Measurements from ENCODE around the gene HRH2.
A peak's percentile ranks its signal among the peaks of the same experiment; 100 is the strongest.

Gene HRH2

DNA sequence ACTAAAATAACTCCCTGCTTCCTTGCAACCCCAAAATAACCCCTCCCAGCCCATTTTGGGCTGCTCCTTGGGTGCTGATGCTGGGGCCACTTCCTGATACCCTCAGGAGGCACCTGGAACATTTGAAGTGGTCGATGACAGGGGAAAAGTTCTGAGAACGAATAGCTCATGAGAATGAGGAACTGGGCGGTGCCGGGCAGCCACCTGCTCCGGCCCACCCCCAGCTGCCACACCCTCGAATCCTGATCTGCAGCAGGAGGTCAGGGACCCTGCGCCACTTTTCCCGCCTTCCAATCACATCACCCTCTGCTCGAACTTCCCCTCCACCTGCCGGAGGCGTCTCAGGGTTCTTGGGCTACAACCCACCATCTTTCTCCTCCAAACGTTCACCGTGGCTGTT, 19.7 kb downstream of the HRH2 start:
- Mint-ChIP-seq H3K36me3 (ENCODE audit: low read depth) (peaks cover 47% of the 10 kb centered on the region), H3K9me3 (no peaks in the 10 kb centered on the region), H3K27ac (peak overlapping the region; percentile 74), H3K4me3 (no peak overlapping the region), H3K27me3 (no peaks in the 10 kb centered on the region), H3K4me1 (ENCODE audit: low read depth) (peaks cover 65% of the 10 kb centered on the region)
- DNase-seq: no peak

DNA sequence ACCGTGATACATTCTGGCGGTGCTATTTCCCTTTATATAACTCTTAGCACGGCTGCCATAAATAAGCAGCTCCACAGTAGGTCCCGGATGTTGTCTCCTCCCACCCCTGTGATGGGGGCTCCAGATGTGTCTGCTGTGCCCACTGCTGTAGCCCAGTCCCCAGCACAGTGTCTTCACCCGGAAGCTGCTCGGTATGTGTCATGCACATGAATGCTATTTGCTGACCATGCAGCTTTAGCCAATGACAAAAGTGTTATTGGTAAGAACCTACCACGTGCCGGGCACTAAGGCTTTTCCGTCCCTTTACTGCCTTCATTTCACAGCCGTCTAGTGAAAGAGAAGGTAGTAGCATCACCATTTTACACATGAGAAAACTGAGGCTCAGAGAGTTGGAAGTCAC, 20.2 kb downstream of the HRH2 start:
- Mint-ChIP-seq H3K4me1 (ENCODE audit: low read depth) (peaks cover 60% of the 10 kb centered on the region), H3K27me3 (no peaks in the 10 kb centered on the region), H3K36me3 (ENCODE audit: low read depth) (peaks cover 50% of the 10 kb centered on the region), H3K4me3 (no peak overlapping the region), H3K9me3 (no peaks in the 10 kb centered on the region), H3K27ac (peak overlapping the region; percentile 74)
- DNase-seq: no peak

DNA sequence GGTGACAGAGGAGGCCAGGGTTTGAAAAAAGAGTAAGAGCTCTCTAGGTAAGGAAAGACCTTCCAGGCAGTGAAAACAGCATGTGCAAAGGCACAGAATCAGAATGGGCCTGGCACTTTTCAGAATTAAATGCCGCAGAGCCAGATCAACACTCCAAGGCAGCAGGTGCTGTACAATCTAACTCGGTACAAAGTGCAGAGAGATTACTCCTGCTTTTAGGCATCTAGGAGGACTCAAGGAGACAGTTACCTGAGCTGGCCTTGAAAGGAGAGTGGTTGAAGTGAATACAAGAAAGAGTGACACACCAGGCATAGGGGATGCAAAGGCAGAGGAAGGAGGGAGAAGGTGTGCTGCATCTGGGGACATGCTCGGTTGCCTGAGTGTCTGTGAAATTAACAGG, 21.5 kb downstream of the HRH2 start:
- Mint-ChIP-seq H3K4me3 (no peak overlapping the region), H3K27me3 (no peaks in the 10 kb centered on the region), H3K4me1 (ENCODE audit: low read depth) (peaks cover 59% of the 10 kb centered on the region), H3K9me3 (no peaks in the 10 kb centered on the region), H3K36me3 (ENCODE audit: low read depth) (peaks cover 57% of the 10 kb centered on the region), H3K27ac (peak overlapping the region; percentile 39)
- DNase-seq: no peak

- Mint-ChIP-seq H3K4me3 (no peak overlapping the region), H3K27ac (no peak overlapping the region), H3K4me1 (ENCODE audit: low read depth) (peaks cover 59% of the 10 kb centered on the region), H3K9me3 (no peaks in the 10 kb centered on the region), H3K27me3 (no peaks in the 10 kb centered on the region), H3K36me3 (ENCODE audit: low read depth) (peaks cover 57% of the 10 kb centered on the region)
- DNase-seq: no peak
These were observed 22.1 kb downstream of the HRH2 start for GRCh38 chr5:175680020-175680419.

- H3K4me1 Mint-ChIP-seq (ENCODE audit: low read depth): peaks cover 54% of the 10 kb centered on the region
- no peak for DNase-seq
- peaks cover 58% of the 10 kb centered on the region for H3K36me3 Mint-ChIP-seq (ENCODE audit: low read depth)
- H3K27me3 Mint-ChIP-seq: no peaks in the 10 kb centered on the region
- H3K4me3 Mint-ChIP-seq: no peak overlapping the region
- no peak overlapping the region for H3K27ac Mint-ChIP-seq
- H3K9me3 Mint-ChIP-seq: no peaks in the 10 kb centered on the region
These were observed 22.6 kb downstream of the HRH2 start for GRCh38 chr5:175680463-175680862.

DNA sequence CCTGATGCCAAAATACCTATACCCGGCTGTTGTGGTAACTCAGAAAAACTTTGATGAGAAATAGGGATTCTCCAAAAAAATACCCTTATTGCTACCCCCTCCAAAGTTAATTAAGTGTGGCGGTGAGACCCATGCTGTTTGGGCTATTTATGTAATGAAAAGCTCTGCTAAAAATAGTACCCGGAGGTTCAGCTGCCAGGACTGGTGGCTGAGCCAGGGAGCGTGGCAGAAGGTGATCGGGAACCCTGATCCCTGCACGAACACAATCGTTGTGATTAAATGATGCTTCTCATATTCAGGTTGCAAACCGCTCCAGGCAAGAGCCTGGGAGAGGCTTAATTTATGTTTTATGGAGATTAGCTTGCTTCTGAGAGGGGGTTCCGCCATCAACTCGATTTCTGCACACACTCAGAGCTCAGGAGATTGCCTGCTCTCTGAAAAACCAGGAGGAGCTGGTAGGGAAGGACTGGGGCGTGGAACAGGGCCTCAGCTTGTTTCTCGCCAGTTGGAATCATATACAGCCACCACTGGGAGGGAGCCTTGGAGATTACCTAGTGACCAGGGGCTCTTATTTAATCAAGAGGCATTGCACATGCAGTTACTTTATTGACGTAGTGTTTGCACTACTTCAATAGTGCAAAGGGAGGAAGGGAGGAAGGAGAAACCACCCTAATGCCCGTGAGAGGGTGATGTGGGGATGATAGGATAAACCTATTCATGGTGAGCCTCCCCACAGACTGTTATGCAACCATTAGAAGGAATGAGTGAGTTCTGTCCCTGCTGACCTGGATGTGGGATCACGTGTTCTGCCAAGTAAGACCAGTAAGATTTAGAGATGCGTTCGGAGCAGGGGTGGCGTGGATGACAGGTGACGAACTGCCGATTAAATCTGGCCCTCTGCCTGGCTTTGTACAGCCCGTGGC, 23.4 kb downstream of the HRH2 start:
- H3K27ac Mint-ChIP-seq: no peak overlapping the region
- H3K9me3 Mint-ChIP-seq: no peaks in the 10 kb centered on the region
- H3K36me3 Mint-ChIP-seq (ENCODE audit: low read depth): peaks cover 64% of the 10 kb centered on the region
- DNase-seq: no peak
- no peaks in the 10 kb centered on the region for H3K27me3 Mint-ChIP-seq
- H3K4me1 Mint-ChIP-seq (ENCODE audit: low read depth): peaks cover 46% of the 10 kb centered on the region
- H3K4me3 Mint-ChIP-seq: no peak overlapping the region

GRCh38 chr5:175681968-175682340, 24.1 kb downstream of the HRH2 start:
- Mint-ChIP-seq H3K36me3 (ENCODE audit: low read depth) (peaks cover 71% of the 10 kb centered on the region), H3K9me3 (no peaks in the 10 kb centered on the region), H3K4me1 (ENCODE audit: low read depth) (peaks cover 40% of the 10 kb centered on the region), H3K27me3 (no peaks in the 10 kb centered on the region), H3K27ac (no peak overlapping the region), H3K4me3 (no peak overlapping the region)
- DNase-seq: no peak

- H3K4me3 Mint-ChIP-seq: no peak overlapping the region
- no peaks in the 10 kb centered on the region for H3K27me3 Mint-ChIP-seq
- H3K36me3 Mint-ChIP-seq (ENCODE audit: low read depth): peaks cover 73% of the 10 kb centered on the region
- DNase-seq: no peak
- no peak overlapping the region for H3K27ac Mint-ChIP-seq
- peaks cover 34% of the 10 kb centered on the region for H3K4me1 Mint-ChIP-seq (ENCODE audit: low read depth)
- no peaks in the 10 kb centered on the region for H3K9me3 Mint-ChIP-seq
These were observed 24.8 kb downstream of the HRH2 start for GRCh38 chr5:175682664-175683063.

DNA sequence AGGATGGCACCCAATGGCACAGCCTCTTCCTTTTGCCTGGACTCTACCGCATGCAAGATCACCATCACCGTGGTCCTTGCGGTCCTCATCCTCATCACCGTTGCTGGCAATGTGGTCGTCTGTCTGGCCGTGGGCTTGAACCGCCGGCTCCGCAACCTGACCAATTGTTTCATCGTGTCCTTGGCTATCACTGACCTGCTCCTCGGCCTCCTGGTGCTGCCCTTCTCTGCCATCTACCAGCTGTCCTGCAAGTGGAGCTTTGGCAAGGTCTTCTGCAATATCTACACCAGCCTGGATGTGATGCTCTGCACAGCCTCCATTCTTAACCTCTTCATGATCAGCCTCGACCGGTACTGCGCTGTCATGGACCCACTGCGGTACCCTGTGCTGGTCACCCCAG, 25.4 kb downstream of the HRH2 start:
- Mint-ChIP-seq H3K27me3 (no peaks in the 10 kb centered on the region), H3K4me1 (ENCODE audit: low read depth) (peaks cover 33% of the 10 kb centered on the region), H3K27ac (no peak overlapping the region), H3K4me3 (no peak overlapping the region), H3K9me3 (no peaks in the 10 kb centered on the region), H3K36me3 (ENCODE audit: low read depth) (peaks cover 73% of the 10 kb centered on the region)
- DNase-seq: no peak

DNA sequence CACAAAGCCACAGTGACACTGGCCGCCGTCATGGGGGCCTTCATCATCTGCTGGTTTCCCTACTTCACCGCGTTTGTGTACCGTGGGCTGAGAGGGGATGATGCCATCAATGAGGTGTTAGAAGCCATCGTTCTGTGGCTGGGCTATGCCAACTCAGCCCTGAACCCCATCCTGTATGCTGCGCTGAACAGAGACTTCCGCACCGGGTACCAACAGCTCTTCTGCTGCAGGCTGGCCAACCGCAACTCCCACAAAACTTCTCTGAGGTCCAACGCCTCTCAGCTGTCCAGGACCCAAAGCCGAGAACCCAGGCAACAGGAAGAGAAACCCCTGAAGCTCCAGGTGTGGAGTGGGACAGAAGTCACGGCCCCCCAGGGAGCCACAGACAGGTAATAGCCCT, 26.1 kb downstream of the HRH2 start:
- H3K27ac Mint-ChIP-seq: no peak overlapping the region
- peaks cover 71% of the 10 kb centered on the region for H3K36me3 Mint-ChIP-seq (ENCODE audit: low read depth)
- H3K27me3 Mint-ChIP-seq: no peaks in the 10 kb centered on the region
- peaks cover 29% of the 10 kb centered on the region for H3K4me1 Mint-ChIP-seq (ENCODE audit: low read depth)
- no peaks in the 10 kb centered on the region for H3K9me3 Mint-ChIP-seq
- no peak overlapping the region for H3K4me3 Mint-ChIP-seq
- DNase-seq: no peak

DNA sequence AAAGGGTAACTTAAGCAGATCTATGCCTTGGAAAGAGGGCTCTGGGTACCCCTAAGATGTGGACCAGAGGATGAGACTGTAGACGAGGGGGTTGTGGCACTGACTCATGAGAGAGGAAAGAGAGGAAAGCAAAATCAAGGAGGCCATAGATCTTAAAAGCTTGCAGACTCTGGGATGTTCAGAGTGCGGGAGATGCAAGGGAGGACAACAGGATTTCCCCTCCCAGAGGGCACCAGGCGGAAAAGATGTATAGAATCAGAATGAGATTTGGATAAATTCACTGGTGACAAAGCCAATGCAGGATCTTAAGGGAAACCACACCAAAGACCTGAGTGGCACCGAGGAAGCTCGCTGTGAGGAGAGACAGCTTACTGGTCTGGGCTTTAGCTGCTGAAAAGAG, 27.1 kb downstream of the HRH2 start:
- peaks cover 32% of the 10 kb centered on the region for H3K4me1 Mint-ChIP-seq (ENCODE audit: low read depth)
- peaks cover 79% of the 10 kb centered on the region for H3K36me3 Mint-ChIP-seq (ENCODE audit: low read depth)
- H3K27ac Mint-ChIP-seq: peak overlapping the region; percentile 45
- H3K4me3 Mint-ChIP-seq: no peak overlapping the region
- no peaks in the 10 kb centered on the region for H3K27me3 Mint-ChIP-seq
- H3K9me3 Mint-ChIP-seq: no peaks in the 10 kb centered on the region
- no peak for DNase-seq

GRCh38 chr5:175685701-175686350, 28.0 kb downstream of the HRH2 start:
- H3K27ac Mint-ChIP-seq: no peak overlapping the region
- no peaks in the 10 kb centered on the region for H3K27me3 Mint-ChIP-seq

GRCh38 chr5:175686396-175686795, 28.5 kb downstream of the HRH2 start:
- Mint-ChIP-seq H3K36me3 (ENCODE audit: low read depth) (peaks cover 91% of the 10 kb centered on the region), H3K4me1 (ENCODE audit: low read depth) (peaks cover 39% of the 10 kb centered on the region), H3K9me3 (no peaks in the 10 kb centered on the region), H3K4me3 (no peak overlapping the region), H3K27me3 (no peaks in the 10 kb centered on the region), H3K27ac (no peak overlapping the region)
- no peak for DNase-seq

More at GRCh38 chr5:175685701-175686350, 28.0 kb downstream of the HRH2 start:
- Mint-ChIP-seq H3K4me3 (no peak overlapping the region), H3K4me1 (ENCODE audit: low read depth) (peaks cover 36% of the 10 kb centered on the region), H3K9me3 (no peaks in the 10 kb centered on the region), H3K36me3 (ENCODE audit: low read depth) (peaks cover 88% of the 10 kb centered on the region)
- no peak for DNase-seq

DNA sequence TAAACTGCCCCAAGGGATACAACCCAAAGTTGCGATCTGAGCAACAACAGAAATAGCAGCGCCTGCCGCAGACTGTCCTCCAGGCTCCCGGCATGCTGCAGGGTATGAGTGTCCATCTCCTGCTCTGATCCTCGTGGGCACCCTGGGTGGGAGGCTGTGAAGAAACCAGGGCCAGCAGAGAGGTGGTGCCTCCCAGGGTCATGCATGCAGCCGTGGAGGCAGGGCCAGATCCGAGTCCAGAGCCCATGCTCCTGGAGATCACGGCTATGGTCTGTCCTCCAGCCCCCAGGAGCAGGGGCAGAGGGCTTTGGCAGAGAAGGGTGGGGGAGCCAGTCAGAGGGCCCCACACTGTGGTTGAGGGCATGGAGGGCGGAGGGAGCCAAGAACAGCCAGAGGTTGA, 29.0 kb downstream of the HRH2 start:
- DNase-seq: no peak
- Mint-ChIP-seq H3K4me3 (no peak overlapping the region), H3K9me3 (no peaks in the 10 kb centered on the region), H3K36me3 (ENCODE audit: low read depth) (peaks cover 89% of the 10 kb centered on the region), H3K27me3 (no peaks in the 10 kb centered on the region), H3K27ac (no peak overlapping the region), H3K4me1 (ENCODE audit: low read depth) (peaks cover 38% of the 10 kb centered on the region)

- no peak for DNase-seq
- peaks cover 38% of the 10 kb centered on the region for H3K4me1 Mint-ChIP-seq (ENCODE audit: low read depth)
- no peaks in the 10 kb centered on the region for H3K9me3 Mint-ChIP-seq
- H3K36me3 Mint-ChIP-seq (ENCODE audit: low read depth): peaks cover 89% of the 10 kb centered on the region
- H3K4me3 Mint-ChIP-seq: no peak overlapping the region
- H3K27ac Mint-ChIP-seq: peak overlapping the region; percentile 38
- H3K27me3 Mint-ChIP-seq: no peaks in the 10 kb centered on the region
These were observed 29.4 kb downstream of the HRH2 start for GRCh38 chr5:175687231-175687701.

All from activated T-cell treated with anti-CD3 and anti-CD28 coated beads, Interleukin-2, amount 50 U/mL, for 24 hours (primary cell).